ENCODE data around the gene NUPR2. TPM values are rescaled to one million over a fixed set of nuclear protein-coding genes. Genes with fewer than 3 reads are reported as not detected.

NUPR2 gene
- total RNA-seq, 1 experiment from 2014 or later, result not detected

- CTCF ChIA-PET, result no interaction called here
- Mint-ChIP-seq H3K27ac (no peak overlapping the region), H3K27me3 (ENCODE audit: low read depth) (peaks cover 2% of the 10 kb centered on the region; the same call in 1 of the 2 replicates), H3K36me3 (peaks cover 50% of the 10 kb centered on the region), H3K4me1 (no peaks in the 10 kb centered on the region), H3K9me3 (peaks cover 54% of the 10 kb centered on the region), H3K4me3 (no peak overlapping the region)
- ATAC-seq (no peak), DNase-seq (ENCODE audit: low spot score) (no peak)
- no peak for TF ChIP-seq ZNF263 (CRISPR knock-in tag; IDR thresholded peaks at IDR 0.05; ENCODE audit: low read depth)
- TF ChIP-seq IRF1 (CRISPR knock-in tag; IDR thresholded peaks at IDR 0.05), result no peak
- no peak for TF ChIP-seq CREB1 (CRISPR knock-in tag; IDR thresholded peaks at IDR 0.05)
- TF ChIP-seq TEAD1 (CRISPR knock-in tag; IDR thresholded peaks at IDR 0.05), result no peak
- no peak for TF ChIP-seq E2F1 (CRISPR knock-in tag; IDR thresholded peaks at IDR 0.05)
- no peak for TF ChIP-seq TP53 (CRISPR knock-in tag; IDR thresholded peaks at IDR 0.05)
- TF ChIP-seq NFYB (CRISPR knock-in tag; conservative IDR thresholded peaks at IDR 0.05; ENCODE audit: low read depth), result no peak
- no peak for TF ChIP-seq CBFB (CRISPR knock-in tag; IDR thresholded peaks at IDR 0.05; ENCODE audit: low read depth)
- no peak for TF ChIP-seq ZNF281 (CRISPR knock-in tag; IDR thresholded peaks at IDR 0.05)
- TF ChIP-seq ELF4 (CRISPR knock-in tag; IDR thresholded peaks at IDR 0.05; ENCODE audit: low read depth), result no peak
- no peak for TF ChIP-seq NR1H2 (CRISPR knock-in tag; IDR thresholded peaks at IDR 0.05)
- TF ChIP-seq ZNF138 (CRISPR knock-in tag; conservative IDR thresholded peaks at IDR 0.05), result no peak
- POLR2A ChIA-PET, result no interaction called here
Measured at GRCh38 chr7:56107954-56108258, 8.3 kb downstream of the NUPR2 start.

- no peak for DNase-seq (ENCODE audit: low spot score)
- CTCF ChIA-PET, result no interaction called here
- peaks cover 53% of the 10 kb centered on the region for H3K36me3 Mint-ChIP-seq
Measured at GRCh38 chr7:56106108-56107073, 9.8 kb downstream of the NUPR2 start, which contains the start of gene CHCHD2. CHCHD2 (minus strand) TSS chr7:56106476; CDS start chr7:56106413, 63 bp downstream.

More at GRCh38 chr7:56106108-56107073, 9.8 kb downstream of the NUPR2 start, which contains the start of gene CHCHD2:
- no peak for ATAC-seq
- peaks cover 2% of the 10 kb centered on the region; the same call in 1 of the 2 replicates for H3K27me3 Mint-ChIP-seq (ENCODE audit: low read depth)
- POLR2A ChIA-PET, result no interaction called here
- H3K4me3 Mint-ChIP-seq, result no peak within 1 kb of the TSS
- no peak within 1 kb of the TSS for H3K27ac Mint-ChIP-seq
- no peaks in the 10 kb centered on the region for H3K4me1 Mint-ChIP-seq
- peaks cover 60% of the 10 kb centered on the region for H3K9me3 Mint-ChIP-seq
- TF ChIP-seq ZNF281 (CRISPR knock-in tag; IDR thresholded peaks at IDR 0.05) (no peak), GABPB1 (CRISPR knock-in tag; IDR thresholded peaks at IDR 0.05) (peak; percentile 62), EMX1 (CRISPR knock-in tag; IDR thresholded peaks at IDR 0.05) (no peak)
